ENCODE data around the gene PTBP1. TPM values are rescaled to one million over a fixed set of nuclear protein-coding genes. Genes with fewer than 3 reads are reported as not detected.
"Not testable (repeated sequence)": the region's sequence is repeated elsewhere in the genome, so short reads cannot be mapped to it uniquely, and the experiment has no call there.

Gene PTBP1
- total and polyA plus RNA-seq, 4 donors = 51.3 to 152 (median 114) TPM

- Histone ChIP-seq H3K4me1 (ENCODE audit: control insufficient read depth, insufficient read depth, low read length) (peaks cover 12% of the 10 kb centered on the region), H3K4me3 (ENCODE audit: low read depth, low read length) (no peak overlapping the region), H3K27me3 (ENCODE audit: control insufficient read depth, insufficient read depth, low read length) (peaks cover 29% of the 10 kb centered on the region), H3K9me3 (ENCODE audit: control insufficient read depth, insufficient read depth, low read length) (no peaks in the 10 kb centered on the region), H3K36me3 (ENCODE audit: control insufficient read depth, insufficient read depth, low read length) (no peaks in the 10 kb centered on the region), H3K27ac (ENCODE audit: low read depth, low read length) (no peak overlapping the region)
- DNase-seq (ENCODE audit: low read depth in 4 of 6, low spot score in 6 of 6) = peak in 1 of 6 donors; percentile 78
- WGBS (ENCODE audit: insufficient coverage) = 16% methylated on average over 21 of the region's 28 CpGs
These were observed 53.1 kb downstream of the PTBP1 start for GRCh38 chr19:850221-850978.

DNA sequence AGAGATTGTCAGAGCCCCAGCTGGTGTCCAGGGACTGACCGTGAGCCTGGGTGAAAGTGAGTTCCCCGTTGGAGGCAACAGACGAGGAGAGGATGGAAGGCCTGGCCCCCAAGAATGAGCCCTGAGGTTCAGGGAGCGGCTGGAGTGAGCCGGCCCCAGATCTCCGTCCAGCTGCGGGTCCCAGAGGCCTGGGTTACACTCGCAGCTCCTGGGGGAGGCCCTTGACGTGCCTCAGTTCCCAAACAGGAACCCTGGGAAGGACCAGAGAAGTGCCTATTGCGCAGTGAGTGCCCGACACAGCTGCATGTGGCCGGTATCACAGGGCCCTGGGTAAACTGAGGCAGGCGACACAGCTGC is 53.7 kb downstream of the PTBP1 start:
- Histone ChIP-seq H3K4me1 (ENCODE audit: control insufficient read depth, insufficient read depth, low read length) (peaks cover 12% of the 10 kb centered on the region), H3K36me3 (ENCODE audit: control insufficient read depth, insufficient read depth, low read length) (no peaks in the 10 kb centered on the region), H3K27ac (ENCODE audit: low read depth, low read length) (no peak overlapping the region), H3K4me3 (ENCODE audit: low read depth, low read length) (no peak overlapping the region), H3K9me3 (ENCODE audit: control insufficient read depth, insufficient read depth, low read length) (no peaks in the 10 kb centered on the region), H3K27me3 (ENCODE audit: control insufficient read depth, insufficient read depth, low read length) (peaks cover 29% of the 10 kb centered on the region)
- DNase-seq (ENCODE audit: low read depth in 4 of 6, low spot score in 6 of 6) = no peak
- 56% methylated on average over 13 of the region's 13 CpGs for WGBS (ENCODE audit: insufficient coverage)

DNA sequence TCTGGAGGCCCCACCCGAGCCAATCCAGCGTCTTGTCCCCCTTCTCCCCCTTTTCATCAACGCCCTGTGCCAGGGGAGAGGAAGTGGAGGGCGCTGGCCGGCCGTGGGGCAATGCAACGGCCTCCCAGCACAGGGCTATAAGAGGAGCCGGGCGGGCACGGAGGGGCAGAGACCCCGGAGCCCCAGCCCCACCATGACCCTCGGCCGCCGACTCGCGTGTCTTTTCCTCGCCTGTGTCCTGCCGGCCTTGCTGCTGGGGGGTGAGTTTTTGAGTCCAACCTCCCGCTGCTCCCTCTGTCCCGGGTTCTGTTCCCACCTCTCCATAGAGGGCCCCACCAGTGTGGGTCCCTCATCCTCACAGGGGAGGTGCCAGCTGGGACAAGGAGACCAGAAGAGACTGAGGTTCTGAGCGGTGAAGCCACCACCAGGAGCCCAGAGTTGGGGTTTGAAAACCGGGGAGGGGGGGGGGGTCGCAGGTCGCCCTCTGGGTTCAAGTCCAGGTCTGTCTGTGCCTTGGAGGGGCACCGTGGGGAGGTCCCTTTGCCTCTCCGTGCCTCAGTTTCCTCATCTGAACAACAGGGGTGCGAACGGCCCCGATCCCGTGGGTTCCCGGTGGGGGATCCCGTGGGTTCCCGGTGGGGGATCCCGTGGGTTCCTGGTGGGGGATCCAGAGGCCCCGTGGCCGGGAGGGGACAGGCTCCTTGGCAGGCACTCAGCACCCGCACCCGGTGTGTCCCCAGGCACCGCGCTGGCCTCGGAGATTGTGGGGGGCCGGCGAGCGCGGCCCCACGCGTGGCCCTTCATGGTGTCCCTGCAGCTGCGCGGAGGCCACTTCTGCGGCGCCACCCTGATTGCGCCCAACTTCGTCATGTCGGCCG is 55.1 kb downstream of the PTBP1 start, which contains the start of gene ELANE:
Gene ELANE (plus strand): TSS at position 168 of the 878 bp plus-strand sequence. CDS start 26 bp downstream, at position 194.
- DNase-seq (ENCODE audit: low read depth in 4 of 6, low spot score in 6 of 6) = no peak
- Histone ChIP-seq H3K36me3 (ENCODE audit: control insufficient read depth, insufficient read depth, low read length) (no peaks in the 10 kb centered on the region), H3K9me3 (ENCODE audit: control insufficient read depth, insufficient read depth, low read length) (no peaks in the 10 kb centered on the region), H3K4me3 (ENCODE audit: low read depth, low read length) (no peak within 1 kb of the TSS), H3K4me1 (ENCODE audit: control insufficient read depth, insufficient read depth, low read length) (peaks cover 12% of the 10 kb centered on the region), H3K27me3 (ENCODE audit: control insufficient read depth, insufficient read depth, low read length) (peaks cover 20% of the 10 kb centered on the region), H3K27ac (ENCODE audit: low read depth, low read length) (no peak within 1 kb of the TSS)
- WGBS (ENCODE audit: insufficient coverage) = 57% methylated on average over 34 of the region's 55 CpGs

DNA sequence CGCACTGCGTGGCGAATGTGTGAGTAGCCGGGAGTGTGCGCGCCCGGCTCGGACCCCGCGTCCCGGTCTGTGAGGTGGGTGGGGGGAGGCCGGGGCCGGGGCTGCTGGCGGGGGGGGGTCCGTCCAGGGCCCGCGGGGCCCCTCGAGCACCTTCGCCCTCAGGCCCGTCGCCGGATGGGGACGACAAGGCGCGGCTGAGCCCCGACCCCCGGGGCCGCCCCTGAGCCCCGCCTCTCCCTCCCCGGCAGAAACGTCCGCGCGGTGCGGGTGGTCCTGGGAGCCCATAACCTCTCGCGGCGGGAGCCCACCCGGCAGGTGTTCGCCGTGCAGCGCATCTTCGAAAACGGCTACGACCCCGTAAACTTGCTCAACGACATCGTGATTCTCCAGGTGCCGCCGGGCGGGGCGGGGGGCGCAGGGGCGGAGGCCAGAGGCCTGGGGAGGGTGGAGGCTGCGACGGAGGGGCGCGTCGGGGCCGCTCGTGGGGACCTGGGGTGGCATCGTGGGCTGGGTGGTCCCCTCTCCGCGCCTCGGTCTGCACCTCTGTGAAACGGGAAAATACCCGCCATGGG is 55.8 kb downstream of the PTBP1 start:
- H3K36me3 ChIP-seq (ENCODE audit: control insufficient read depth, insufficient read depth, low read length) = no peaks in the 10 kb centered on the region
- H3K4me1 ChIP-seq (ENCODE audit: control insufficient read depth, insufficient read depth, low read length) = peaks cover 8% of the 10 kb centered on the region
- 18% methylated on average over 58 of the region's 67 CpGs for WGBS (ENCODE audit: insufficient coverage)
- no peaks in the 10 kb centered on the region for H3K9me3 ChIP-seq (ENCODE audit: control insufficient read depth, insufficient read depth, low read length)
- peaks cover 14% of the 10 kb centered on the region for H3K27me3 ChIP-seq (ENCODE audit: control insufficient read depth, insufficient read depth, low read length)
- no peak overlapping the region for H3K27ac ChIP-seq (ENCODE audit: low read depth, low read length)
- DNase-seq (ENCODE audit: low read depth in 4 of 6, low spot score in 6 of 6) = no peak
- H3K4me3 ChIP-seq (ENCODE audit: low read depth, low read length) = no peak overlapping the region

- H3K4me3 ChIP-seq (ENCODE audit: low read depth, low read length); H3K27ac ChIP-seq (ENCODE audit: low read depth, low read length); H3K4me1 ChIP-seq (ENCODE audit: control insufficient read depth, insufficient read depth, low read length); DNase-seq (ENCODE audit: low read depth in 4 of 6, low spot score in 6 of 6); H3K9me3 ChIP-seq (ENCODE audit: control insufficient read depth, insufficient read depth, low read length); H3K36me3 ChIP-seq (ENCODE audit: control insufficient read depth, insufficient read depth, low read length): not testable (repeated sequence)
- WGBS (ENCODE audit: insufficient coverage) = 100% methylated on average over 1 of the region's 17 CpGs
- H3K27me3 ChIP-seq (ENCODE audit: control insufficient read depth, insufficient read depth, low read length) = peaks cover 15% of the 10 kb centered on the region
These were observed 56.5 kb downstream of the PTBP1 start for GRCh38 chr19:853614-854220.

DNA sequence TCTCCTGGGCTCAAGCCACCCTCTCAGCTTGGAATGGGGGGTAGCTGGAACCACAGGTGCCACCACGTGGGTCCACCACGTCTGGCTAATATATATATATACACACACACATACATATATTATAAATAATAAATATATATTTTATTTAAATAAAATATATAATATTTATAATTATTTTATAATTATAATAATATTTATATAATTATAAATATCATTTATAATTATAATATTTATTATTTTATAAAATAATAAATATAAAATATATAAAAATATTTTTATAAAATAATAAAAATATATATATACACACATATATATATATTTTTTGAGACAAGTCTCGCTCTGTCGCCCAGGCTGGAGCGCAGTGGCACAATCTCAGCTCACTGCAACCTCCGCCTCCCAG is 57.3 kb downstream of the PTBP1 start:
- no peak for DNase-seq (ENCODE audit: low read depth in 4 of 6, low spot score in 6 of 6)
- no peak overlapping the region for H3K4me3 ChIP-seq (ENCODE audit: low read depth, low read length)
- 100% methylated on average over 3 of the region's 6 CpGs for WGBS (ENCODE audit: insufficient coverage)
- no peaks in the 10 kb centered on the region for H3K9me3 ChIP-seq (ENCODE audit: control insufficient read depth, insufficient read depth, low read length)
- no peaks in the 10 kb centered on the region for H3K36me3 ChIP-seq (ENCODE audit: control insufficient read depth, insufficient read depth, low read length)
- peaks cover 24% of the 10 kb centered on the region for H3K27me3 ChIP-seq (ENCODE audit: control insufficient read depth, insufficient read depth, low read length)
- no peak overlapping the region for H3K27ac ChIP-seq (ENCODE audit: low read depth, low read length)
- H3K4me1 ChIP-seq (ENCODE audit: control insufficient read depth, insufficient read depth, low read length) = peaks cover 10% of the 10 kb centered on the region

GRCh38 chr19:855142-855541 is 57.9 kb downstream of the PTBP1 start:
- H3K27ac ChIP-seq (ENCODE audit: low read depth, low read length) = no peak overlapping the region
- H3K4me3 ChIP-seq (ENCODE audit: low read depth, low read length) = no peak overlapping the region
- peaks cover 30% of the 10 kb centered on the region for H3K27me3 ChIP-seq (ENCODE audit: control insufficient read depth, insufficient read depth, low read length)
- no peaks in the 10 kb centered on the region for H3K9me3 ChIP-seq (ENCODE audit: control insufficient read depth, insufficient read depth, low read length)
- DNase-seq (ENCODE audit: low read depth in 4 of 6, low spot score in 6 of 6) = no peak
- WGBS (ENCODE audit: insufficient coverage) = 87% methylated on average over 9 of the region's 12 CpGs
- no peaks in the 10 kb centered on the region for H3K36me3 ChIP-seq (ENCODE audit: control insufficient read depth, insufficient read depth, low read length)
- peaks cover 10% of the 10 kb centered on the region for H3K4me1 ChIP-seq (ENCODE audit: control insufficient read depth, insufficient read depth, low read length)

- no peak for DNase-seq (ENCODE audit: low read depth in 4 of 6, low spot score in 6 of 6)
- Histone ChIP-seq H3K27me3 (ENCODE audit: control insufficient read depth, insufficient read depth, low read length) (peaks cover 33% of the 10 kb centered on the region), H3K36me3 (ENCODE audit: control insufficient read depth, insufficient read depth, low read length) (no peaks in the 10 kb centered on the region), H3K27ac (ENCODE audit: low read depth, low read length) (no peak overlapping the region), H3K4me3 (ENCODE audit: low read depth, low read length) (no peak overlapping the region), H3K9me3 (ENCODE audit: control insufficient read depth, insufficient read depth, low read length) (no peaks in the 10 kb centered on the region), H3K4me1 (ENCODE audit: control insufficient read depth, insufficient read depth, low read length) (peaks cover 6% of the 10 kb centered on the region)
- WGBS (ENCODE audit: insufficient coverage) = 73% methylated on average over 40 of the region's 40 CpGs
These were observed 58.4 kb downstream of the PTBP1 start for GRCh38 chr19:855566-856120.

DNA sequence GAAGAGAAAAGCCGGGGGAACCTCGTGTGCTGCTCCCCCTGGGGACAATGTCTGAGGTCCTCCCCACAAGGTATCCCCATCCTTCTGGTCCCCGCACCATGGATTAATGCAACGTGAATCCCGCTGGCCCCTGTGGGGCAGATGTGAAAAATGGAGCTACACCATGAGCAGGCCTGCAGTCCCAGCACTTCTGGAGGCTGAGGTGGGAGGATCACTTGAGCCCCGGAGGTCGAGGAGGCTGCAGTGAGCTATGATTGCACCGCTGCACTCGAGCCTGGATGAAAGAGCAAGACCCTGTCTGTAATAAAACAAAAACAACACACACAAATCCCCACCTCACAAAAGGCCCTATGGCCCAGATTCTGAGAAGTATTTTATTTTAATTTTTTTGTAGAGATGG is 61.0 kb downstream of the PTBP1 start:
- H3K9me3 ChIP-seq (ENCODE audit: control insufficient read depth, insufficient read depth, low read length) = no peaks in the 10 kb centered on the region
- DNase-seq (ENCODE audit: low read depth in 4 of 6, low spot score in 6 of 6) = no peak
- no peaks in the 10 kb centered on the region for H3K36me3 ChIP-seq (ENCODE audit: control insufficient read depth, insufficient read depth, low read length)
- no peak overlapping the region for H3K27ac ChIP-seq (ENCODE audit: low read depth, low read length)
- peaks cover 38% of the 10 kb centered on the region for H3K27me3 ChIP-seq (ENCODE audit: control insufficient read depth, insufficient read depth, low read length)
- WGBS (ENCODE audit: insufficient coverage) = 49% methylated on average over 2 of the region's 9 CpGs
- H3K4me1 ChIP-seq (ENCODE audit: control insufficient read depth, insufficient read depth, low read length) = peaks cover 10% of the 10 kb centered on the region
- no peak overlapping the region for H3K4me3 ChIP-seq (ENCODE audit: low read depth, low read length)
